ENCODE measurements around the gene NUDT16L1. TPM values are rescaled to one million over a fixed set of nuclear protein-coding genes. Genes with fewer than 3 reads are reported as not detected.
A peak's percentile ranks its signal among the peaks of the same experiment; 100 is the strongest.

The NUDT16L1 gene
- total and polyA plus RNA-seq, 2 of the 13 experiments (the other 11 are each of a cell fraction or from before 2014, with no cell fraction given) = 28.0 to 40.5 TPM

GRCh38 chr16:4693296-4693955 lies at the start of gene NUDT16L1 (continued):
- no peak for TF ChIP-seq ZNF678 (CRISPR knock-in tag; IDR thresholded peaks at IDR 0.05)
- no peak for TF ChIP-seq SP5 (CRISPR knock-in tag; IDR thresholded peaks at IDR 0.05; ENCODE audit: borderline replicate concordance, low read depth)
- no peak for TF ChIP-seq BRD4 (CRISPR knock-in tag; IDR thresholded peaks at IDR 0.05)
- TF ChIP-seq MBNL3 (CRISPR knock-in tag; conservative IDR thresholded peaks at IDR 0.05) = no peak
- TF ChIP-seq ZBTB8A (CRISPR knock-in tag; IDR thresholded peaks at IDR 0.05; ENCODE audit: borderline replicate concordance, low read depth) = no peak
- TF ChIP-seq XRCC5 (optimal IDR thresholded peaks at IDR 0.05; ENCODE audit: low read length) = no peak
- no peak for TF ChIP-seq ZNF24 (IDR thresholded peaks at IDR 0.05)
- no peak for TF ChIP-seq TOE1 (CRISPR knock-in tag; IDR thresholded peaks at IDR 0.05)
- no peak for TF ChIP-seq TRIM24 (CRISPR knock-in tag; IDR thresholded peaks at IDR 0.05)
- TF ChIP-seq BORCS8-MEF2B (CRISPR knock-in tag; IDR thresholded peaks at IDR 0.05) = no peak; the same call in 1 of the 2 replicates
- no peak for TF ChIP-seq RARG (CRISPR knock-in tag; IDR thresholded peaks at IDR 0.05; ENCODE audit: low read depth)
- TF ChIP-seq ZFY (CRISPR knock-in tag; IDR thresholded peaks at IDR 0.05) = peak; percentile 80
- no peak for TF ChIP-seq RFX1 (IDR thresholded peaks at IDR 0.05)
- no peak; the same call in 1 of the 2 replicates for TF ChIP-seq ZNF580 (CRISPR knock-in tag; IDR thresholded peaks at IDR 0.05; ENCODE audit: borderline replicate concordance, low read depth)
- TF ChIP-seq ZBTB3 (CRISPR knock-in tag; IDR thresholded peaks at IDR 0.05; ENCODE audit: borderline replicate concordance, low read depth) = no peak
- TF ChIP-seq ZNF749 (CRISPR knock-in tag; IDR thresholded peaks at IDR 0.05; ENCODE audit: borderline replicate concordance) = peak; percentile 57; the same call in 1 of the 2 replicates
- TF ChIP-seq ZNF235 (CRISPR knock-in tag; IDR thresholded peaks at IDR 0.05; ENCODE audit: borderline replicate concordance) = peak; percentile 29; the same call in 1 of the 2 replicates
- TF ChIP-seq ZBTB44 (CRISPR knock-in tag; IDR thresholded peaks at IDR 0.05) = no peak
- no peak for TF ChIP-seq ZNF282 (IDR thresholded peaks at IDR 0.05; ENCODE audit: partially characterized antibody)
- TF ChIP-seq MLXIP (CRISPR knock-in tag; IDR thresholded peaks at IDR 0.05; ENCODE audit: borderline replicate concordance) = no peak
- peak; percentile 26; the same call in 1 of the 2 replicates for TF ChIP-seq ZIK1 (CRISPR knock-in tag; IDR thresholded peaks at IDR 0.05; ENCODE audit: borderline replicate concordance, low read depth)
- no peak for TF ChIP-seq ZNF790 (CRISPR knock-in tag; IDR thresholded peaks at IDR 0.05; ENCODE audit: borderline replicate concordance)
- no peak for TF ChIP-seq ZNF570 (CRISPR knock-in tag; IDR thresholded peaks at IDR 0.05; ENCODE audit: borderline replicate concordance)

All from HepG2 (cell line).